ENCODE measurements around the gene MRGPRG.

The MRGPRG gene

DNA sequence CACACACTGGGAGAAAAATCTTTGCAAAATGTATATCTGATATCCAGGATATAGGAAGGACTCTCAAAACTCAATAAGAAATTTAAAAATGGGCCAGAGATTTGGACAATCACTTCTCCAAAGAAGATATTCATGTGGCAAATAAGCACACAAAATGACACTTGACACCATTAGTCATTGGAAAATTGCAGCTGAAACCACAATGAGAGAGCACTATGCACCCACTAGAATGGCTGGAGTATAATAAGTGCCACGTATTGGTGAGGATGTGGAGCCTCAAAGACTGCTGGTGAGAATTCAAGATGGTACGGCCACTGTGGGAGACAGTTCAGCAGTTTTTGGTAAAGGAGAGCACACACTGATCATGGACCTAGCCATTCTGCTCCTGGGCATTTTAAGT, 40.7 kb downstream of the MRGPRG start:
- Histone ChIP-seq H3K4me2 (no peak overlapping the region), H3K36me3 (ENCODE audit: insufficient read depth) (no peaks in the 10 kb centered on the region), H4K20me1 (ENCODE audit: insufficient read depth) (no peaks in the 10 kb centered on the region), H3K9ac (no peak overlapping the region), H3K4me1 (ENCODE audit: low read depth, poor library complexity, severe bottlenecking) (no peaks in the 10 kb centered on the region), H3K4me3 (IDR thresholded peaks at IDR 0.05; ENCODE audit: insufficient read depth, low read depth, low read length) (no peak overlapping the region), H3K27ac (no peak overlapping the region), H3K27me3 (ENCODE audit: insufficient read depth, low read depth) (no peaks in the 10 kb centered on the region; the same call in 1 of the 2 replicates), H3K79me2 (ENCODE audit: insufficient read depth, low read depth) (no peaks in the 10 kb centered on the region), H2AFZ (ENCODE audit: low read depth) (no peak overlapping the region)
- TF ChIP-seq, protein P1, sequence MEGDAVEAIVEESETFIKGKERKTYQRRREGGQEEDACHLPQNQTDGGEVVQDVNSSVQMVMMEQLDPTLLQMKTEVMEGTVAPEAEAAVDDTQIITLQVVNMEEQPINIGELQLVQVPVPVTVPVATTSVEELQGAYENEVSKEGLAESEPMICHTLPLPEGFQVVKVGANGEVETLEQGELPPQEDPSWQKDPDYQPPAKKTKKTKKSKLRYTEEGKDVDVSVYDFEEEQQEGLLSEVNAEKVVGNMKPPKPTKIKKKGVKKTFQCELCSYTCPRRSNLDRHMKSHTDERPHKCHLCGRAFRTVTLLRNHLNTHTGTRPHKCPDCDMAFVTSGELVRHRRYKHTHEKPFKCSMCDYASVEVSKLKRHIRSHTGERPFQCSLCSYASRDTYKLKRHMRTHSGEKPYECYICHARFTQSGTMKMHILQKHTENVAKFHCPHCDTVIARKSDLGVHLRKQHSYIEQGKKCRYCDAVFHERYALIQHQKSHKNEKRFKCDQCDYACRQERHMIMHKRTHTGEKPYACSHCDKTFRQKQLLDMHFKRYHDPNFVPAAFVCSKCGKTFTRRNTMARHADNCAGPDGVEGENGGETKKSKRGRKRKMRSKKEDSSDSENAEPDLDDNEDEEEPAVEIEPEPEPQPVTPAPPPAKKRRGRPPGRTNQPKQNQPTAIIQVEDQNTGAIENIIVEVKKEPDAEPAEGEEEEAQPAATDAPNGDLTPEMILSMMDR (conservative IDR thresholded peaks at IDR 0.05; ENCODE audit: low read depth, low read length): no peak

DNA sequence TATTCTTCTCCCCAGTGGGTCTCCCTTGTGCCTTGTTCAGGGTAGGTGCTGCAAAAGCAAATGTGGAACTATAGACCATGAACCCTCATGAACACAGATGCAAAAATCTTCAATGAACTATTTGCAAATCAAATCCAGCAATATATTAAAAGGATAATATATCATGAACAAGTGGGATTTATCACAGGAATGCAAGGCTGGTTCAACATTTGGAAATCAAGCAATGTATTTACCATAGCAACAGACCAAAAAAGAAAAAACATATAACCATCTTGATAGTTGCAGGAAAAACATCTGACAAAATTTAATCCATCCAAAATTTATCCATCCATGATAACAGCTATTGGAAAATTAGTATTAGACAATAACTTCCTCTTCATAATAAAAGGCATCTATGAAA, 42.1 kb downstream of the MRGPRG start:
- Histone ChIP-seq H3K79me2 (ENCODE audit: insufficient read depth, low read depth) (no peaks in the 10 kb centered on the region), H2AFZ (ENCODE audit: low read depth) (no peak overlapping the region), H3K9ac (no peak overlapping the region), H3K4me1 (ENCODE audit: low read depth, poor library complexity, severe bottlenecking) (no peaks in the 10 kb centered on the region), H3K27me3 (ENCODE audit: insufficient read depth, low read depth) (peaks cover 2% of the 10 kb centered on the region; the same call in 1 of the 2 replicates), H3K36me3 (ENCODE audit: insufficient read depth) (no peaks in the 10 kb centered on the region), H3K27ac (no peak overlapping the region), H3K4me2 (no peak overlapping the region), H4K20me1 (ENCODE audit: insufficient read depth) (no peaks in the 10 kb centered on the region), H3K4me3 (IDR thresholded peaks at IDR 0.05; ENCODE audit: insufficient read depth, low read depth, low read length) (no peak overlapping the region)
- TF ChIP-seq, protein P1 (conservative IDR thresholded peaks at IDR 0.05; ENCODE audit: low read depth, low read length): no peak

DNA sequence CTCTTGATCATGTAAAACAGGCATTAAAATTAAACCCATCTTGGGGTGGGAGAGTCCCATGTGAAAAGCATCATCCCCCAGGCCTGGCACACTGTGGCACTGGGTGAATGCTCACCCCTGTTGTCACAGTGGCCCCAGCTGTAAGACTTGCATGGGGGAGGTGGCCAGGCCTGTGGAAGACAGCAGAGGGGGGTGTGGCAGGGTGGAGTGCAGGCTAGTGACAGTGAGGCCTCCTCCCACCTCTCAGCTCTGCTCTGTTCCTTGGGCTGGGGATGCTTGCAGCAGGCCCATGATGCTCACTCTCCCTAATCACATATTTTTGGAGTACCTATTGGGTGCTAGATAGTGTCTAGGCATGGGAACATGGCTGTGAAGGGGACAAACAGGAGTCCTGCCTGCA, 43.4 kb downstream of the MRGPRG start:
- no peak overlapping the region for H3K27ac ChIP-seq
- peaks cover 13% of the 10 kb centered on the region; the same call in 1 of the 2 replicates for H3K27me3 ChIP-seq (ENCODE audit: insufficient read depth, low read depth)
- no peak overlapping the region for H3K4me3 ChIP-seq (IDR thresholded peaks at IDR 0.05; ENCODE audit: insufficient read depth, low read depth, low read length)
- no peaks in the 10 kb centered on the region for H4K20me1 ChIP-seq (ENCODE audit: insufficient read depth)
- H3K4me1 ChIP-seq (ENCODE audit: low read depth, poor library complexity, severe bottlenecking): no peaks in the 10 kb centered on the region
- no peak overlapping the region for H3K4me2 ChIP-seq
- H3K79me2 ChIP-seq (ENCODE audit: insufficient read depth, low read depth): no peaks in the 10 kb centered on the region
- H2AFZ ChIP-seq (ENCODE audit: low read depth): no peak overlapping the region
- no peak overlapping the region for H3K9ac ChIP-seq
- TF ChIP-seq, protein P1 (conservative IDR thresholded peaks at IDR 0.05; ENCODE audit: low read depth, low read length): no peak
- H3K36me3 ChIP-seq (ENCODE audit: insufficient read depth): no peaks in the 10 kb centered on the region

DNA sequence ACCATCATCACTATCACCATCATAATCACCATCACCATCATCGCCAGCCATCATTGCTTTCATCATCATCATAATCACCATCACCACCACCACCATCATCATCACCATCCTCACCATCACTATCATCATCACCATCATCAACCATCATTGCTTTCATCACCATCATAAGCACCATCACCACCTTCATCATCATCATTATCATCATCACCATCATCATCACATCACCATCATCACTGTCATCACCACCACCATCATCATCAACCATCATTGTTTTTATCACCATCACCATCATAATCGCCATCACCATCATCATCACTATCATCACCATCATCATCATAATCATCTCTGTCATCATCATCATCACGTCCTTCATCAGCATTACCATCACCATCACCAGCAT, 44.2 kb downstream of the MRGPRG start:
- H4K20me1 ChIP-seq (ENCODE audit: insufficient read depth): no peaks in the 10 kb centered on the region
- no peaks in the 10 kb centered on the region for H3K36me3 ChIP-seq (ENCODE audit: insufficient read depth)
- peaks cover 19% of the 10 kb centered on the region; the same call in 1 of the 2 replicates for H3K27me3 ChIP-seq (ENCODE audit: insufficient read depth, low read depth)
- TF ChIP-seq, protein P1 (conservative IDR thresholded peaks at IDR 0.05; ENCODE audit: low read depth, low read length): no peak
- H3K4me3 ChIP-seq (IDR thresholded peaks at IDR 0.05; ENCODE audit: insufficient read depth, low read depth, low read length): no peak overlapping the region
- no peak overlapping the region for H2AFZ ChIP-seq (ENCODE audit: low read depth)
- no peak overlapping the region for H3K27ac ChIP-seq
- no peak overlapping the region for H3K4me2 ChIP-seq
- no peaks in the 10 kb centered on the region for H3K4me1 ChIP-seq (ENCODE audit: low read depth, poor library complexity, severe bottlenecking)
- H3K79me2 ChIP-seq (ENCODE audit: insufficient read depth, low read depth): no peaks in the 10 kb centered on the region
- no peak overlapping the region for H3K9ac ChIP-seq

Data from KMS-11 (cell line).